Femur (tissue), 1 donor: ENCODE measurements around the gene TLE3.

Experiments
- DNase-seq: peaks from one replicate; pipeline ENCODE4 v3.0.0-alpha.2; 2017

The TLE3 gene

GRCh38 chr15:70047386-70048197 lies 50.1 kb downstream of the TLE3 start:
- DNase-seq = peak; percentile 19

- peak; percentile 13 for DNase-seq
These were observed 50.9 kb downstream of the TLE3 start for GRCh38 chr15:70046679-70047369.

- no peak for DNase-seq
These were observed 52.7 kb downstream of the TLE3 start for GRCh38 chr15:70045045-70045444.

GRCh38 chr15:70044168-70044567 lies 53.5 kb downstream of the TLE3 start:
- no peak for DNase-seq

- DNase-seq = no peak
These were observed 54.1 kb downstream of the TLE3 start for GRCh38 chr15:70043590-70043989.

GRCh38 chr15:70042553-70043214 lies 55.0 kb downstream of the TLE3 start:
- DNase-seq = no peak

GRCh38 chr15:70039917-70040316 lies 57.8 kb downstream of the TLE3 start:
- no peak for DNase-seq

- no peak for DNase-seq
These were observed 58.9 kb downstream of the TLE3 start for GRCh38 chr15:70038730-70039392.

GRCh38 chr15:70037292-70037640 lies 60.5 kb downstream of the TLE3 start:
- no peak for DNase-seq

- DNase-seq = no peak
These were observed 61.0 kb downstream of the TLE3 start for GRCh38 chr15:70036585-70037291.

- no peak for DNase-seq
These were observed 62.0 kb downstream of the TLE3 start for GRCh38 chr15:70035719-70036077.

GRCh38 chr15:70035051-70035718 lies 62.5 kb downstream of the TLE3 start:
- DNase-seq = no peak

- DNase-seq = no peak
These were observed 63.1 kb downstream of the TLE3 start for GRCh38 chr15:70034596-70034995.

- no peak for DNase-seq
These were observed 63.6 kb downstream of the TLE3 start for GRCh38 chr15:70034141-70034540.

- peak; percentile 43 for DNase-seq
These were observed 64.1 kb downstream of the TLE3 start for GRCh38 chr15:70033529-70034140.

- DNase-seq = no peak
These were observed 64.6 kb downstream of the TLE3 start for GRCh38 chr15:70033109-70033508.

GRCh38 chr15:70032509-70032908 lies 65.2 kb downstream of the TLE3 start:
- no peak for DNase-seq

GRCh38 chr15:70031713-70032112 lies 66.0 kb downstream of the TLE3 start:
- no peak for DNase-seq

- DNase-seq = no peak
These were observed 66.5 kb downstream of the TLE3 start for GRCh38 chr15:70031261-70031660.

- DNase-seq = no peak
These were observed 66.9 kb downstream of the TLE3 start for GRCh38 chr15:70030851-70031250.

- DNase-seq = peak; percentile 44
These were observed 68.4 kb downstream of the TLE3 start for GRCh38 chr15:70029297-70029701.

GRCh38 chr15:70027518-70027917 lies 70.2 kb downstream of the TLE3 start:
- no peak for DNase-seq
